HEK293T (cell line): ENCODE results near the gene DIDO1.

Experiments used
- ARNT ChIP-seq: fragments of 450-650 bp; IDR thresholded peaks from 2 replicates; pipeline ENCODE4 v1.6.1; 2017; ENCODE audit warnings: mild to moderate bottlenecking
- BHLHE40 ChIP-seq: fragments of 450-650 bp; IDR thresholded peaks from 2 replicates; pipeline ENCODE4 v1.6.1; 2016; ENCODE audit warnings: mild to moderate bottlenecking, moderate library complexity, borderline replicate concordance
- ELF4 ChIP-seq: fragments of 450-650 bp; IDR thresholded peaks from 2 replicates; pipeline ENCODE4 v1.6.1; 2017; ENCODE audit warnings: antibody characterized with exemption
- FOXA1 ChIP-seq: fragments of 450-650 bp; IDR thresholded peaks from 2 replicates; pipeline ENCODE4 v1.6.1; 2016; ENCODE audit warnings: mild to moderate bottlenecking
- FOXK2 ChIP-seq: fragments of 450-650 bp; IDR thresholded peaks from 2 replicates; pipeline ENCODE4 v1.6.1; 2016; ENCODE audit warnings: mild to moderate bottlenecking
- FOXM1 ChIP-seq: fragments of 450-650 bp; IDR thresholded peaks from 2 replicates; pipeline ENCODE4 v1.6.1; 2017; ENCODE audit warnings: mild to moderate bottlenecking, borderline replicate concordance
- L3MBTL2 ChIP-seq: fragments of 450-650 bp; conservative IDR thresholded peaks from 2 replicates; pipeline ENCODE4 v1.6.1; 2016; ENCODE audit warnings: mild to moderate bottlenecking
- LEF1 ChIP-seq: fragments of 450-650 bp; IDR thresholded peaks from 2 replicates; pipeline ENCODE4 v1.6.1; 2017; ENCODE audit warnings: mild to moderate bottlenecking, borderline replicate concordance
- SP1 ChIP-seq: fragments of 450-650 bp; IDR thresholded peaks from 2 replicates; pipeline ENCODE4 v1.6.1; 2017
- SUZ12 ChIP-seq: fragments of 450-650 bp; IDR thresholded peaks from 2 replicates; pipeline ENCODE4 v1.6.1; 2016; ENCODE audit warnings: mild to moderate bottlenecking
- TARDBP ChIP-seq: fragments of 450-650 bp; IDR thresholded peaks from 2 replicates; pipeline ENCODE4 v1.6.1; 2016
- ZNF384 ChIP-seq: fragments of 450-650 bp; IDR thresholded peaks from 2 replicates; pipeline ENCODE4 v1.6.1; 2016

- TF ChIP-seq FOXK2, result no peak
- TF ChIP-seq SP1, result no peak
- no peak for TF ChIP-seq L3MBTL2
- TF ChIP-seq ELF4, result no peak
- no peak for TF ChIP-seq FOXM1
- TF ChIP-seq LEF1, result no peak
- TF ChIP-seq ZNF384, result no peak
- no peak for TF ChIP-seq ARNT
- no peak for TF ChIP-seq FOXA1
- TF ChIP-seq BHLHE40, result no peak
- no peak for TF ChIP-seq SUZ12
- no peak for TF ChIP-seq TARDBP
These were observed 75.9 kb downstream of the DIDO1 start for GRCh38 chr20:62850333-62850974.
